Chondrocyte (in vitro differentiated cells): Measurements from ENCODE around the gene MLLT1. TPM values are rescaled to one million over a fixed set of nuclear protein-coding genes. Genes with fewer than 3 reads are reported as not detected.
A peak's percentile ranks its signal among the peaks of the same experiment; 100 is the strongest.

ENCODE experiments used
- DNase-seq: peaks from one replicate; pipeline ENCODE4 v3.0.0; 2021; ENCODE audit warnings: mixed read lengths, low spot score
- H3K27ac Mint-ChIP-seq: one replicate; pipeline ENCODE4 v1.8.0; 2021; ENCODE audit warnings: mild to moderate bottlenecking, moderate library complexity, mixed read lengths; ENCODE audit not compliant: unreplicated experiment
- H3K27me3 Mint-ChIP-seq: 2 replicates; pipeline ENCODE4 v1.8.0; 2021; ENCODE audit warnings: low read depth, mixed read lengths
- H3K36me3 Mint-ChIP-seq: 2 replicates; pipeline ENCODE4 v1.8.0; 2021; ENCODE audit warnings: low read depth, mixed read lengths
- H3K4me1 Mint-ChIP-seq: 2 replicates; pipeline ENCODE4 v1.8.0; 2021; ENCODE audit warnings: low read depth, mild to moderate bottlenecking, mixed read lengths
- H3K4me3 Mint-ChIP-seq: one replicate; pipeline ENCODE4 v1.8.0; 2021; ENCODE audit warnings: mild to moderate bottlenecking, moderate library complexity, mixed read lengths; ENCODE audit not compliant: unreplicated experiment
- H3K9me3 Mint-ChIP-seq: 2 replicates; pipeline ENCODE4 v1.8.0; 2021; ENCODE audit warnings: low read depth, mixed read lengths
- total RNA-seq: library from RNA; stranded (reverse); gene quantifications from 3 replicates; pipeline ENCODE4 v1.2.1, GENCODE V29; 2021
- TF ChIP-seq, protein P1 (sequence below): fragments of 200-600 bp; sonication (generic); IDR thresholded peaks from 2 replicates; pipeline ENCODE4 v1.5.0; 2021; ENCODE audit warnings: antibody characterized with exemption, mild to moderate bottlenecking, moderate library complexity

MLLT1 gene
- total RNA-seq, 1 donor from 2014 or later = 60.9 TPM

DNA sequence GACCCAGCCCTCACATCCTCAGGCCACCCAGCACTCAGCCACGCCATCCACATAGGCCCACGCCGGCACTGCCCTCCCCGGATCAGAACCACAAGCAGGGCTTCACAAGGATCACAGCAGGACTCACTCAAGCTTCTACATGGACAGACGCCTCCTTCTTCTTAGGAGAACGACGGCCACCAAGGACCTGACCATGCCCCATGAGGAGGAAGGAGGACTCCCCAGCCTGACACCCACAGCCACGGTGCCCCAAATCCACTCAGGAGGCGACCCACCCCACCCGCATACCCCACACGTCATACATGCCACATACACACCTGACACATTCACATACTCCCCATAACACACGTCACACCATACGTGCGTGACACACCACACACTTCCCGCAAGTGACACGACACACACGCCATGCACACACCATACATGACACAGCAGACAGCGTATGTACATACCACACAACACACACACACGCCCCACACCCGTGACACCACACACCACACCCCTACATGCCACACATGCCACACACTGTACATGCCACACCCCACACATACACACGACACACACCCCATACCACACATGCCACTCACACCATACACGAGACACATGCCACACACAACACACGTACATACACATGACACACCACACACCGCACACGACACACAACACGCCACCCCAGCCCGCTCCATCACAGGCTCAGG, 50.4 kb downstream of the MLLT1 start:
- H3K9me3 Mint-ChIP-seq = no peaks in the 10 kb centered on the region
- peak overlapping the region; percentile 28 for H3K27ac Mint-ChIP-seq
- TF ChIP-seq, protein P1, sequence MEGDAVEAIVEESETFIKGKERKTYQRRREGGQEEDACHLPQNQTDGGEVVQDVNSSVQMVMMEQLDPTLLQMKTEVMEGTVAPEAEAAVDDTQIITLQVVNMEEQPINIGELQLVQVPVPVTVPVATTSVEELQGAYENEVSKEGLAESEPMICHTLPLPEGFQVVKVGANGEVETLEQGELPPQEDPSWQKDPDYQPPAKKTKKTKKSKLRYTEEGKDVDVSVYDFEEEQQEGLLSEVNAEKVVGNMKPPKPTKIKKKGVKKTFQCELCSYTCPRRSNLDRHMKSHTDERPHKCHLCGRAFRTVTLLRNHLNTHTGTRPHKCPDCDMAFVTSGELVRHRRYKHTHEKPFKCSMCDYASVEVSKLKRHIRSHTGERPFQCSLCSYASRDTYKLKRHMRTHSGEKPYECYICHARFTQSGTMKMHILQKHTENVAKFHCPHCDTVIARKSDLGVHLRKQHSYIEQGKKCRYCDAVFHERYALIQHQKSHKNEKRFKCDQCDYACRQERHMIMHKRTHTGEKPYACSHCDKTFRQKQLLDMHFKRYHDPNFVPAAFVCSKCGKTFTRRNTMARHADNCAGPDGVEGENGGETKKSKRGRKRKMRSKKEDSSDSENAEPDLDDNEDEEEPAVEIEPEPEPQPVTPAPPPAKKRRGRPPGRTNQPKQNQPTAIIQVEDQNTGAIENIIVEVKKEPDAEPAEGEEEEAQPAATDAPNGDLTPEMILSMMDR = no peak
- H3K4me1 Mint-ChIP-seq = peaks cover 28% of the 10 kb centered on the region
- H3K4me3 Mint-ChIP-seq = no peak overlapping the region
- H3K36me3 Mint-ChIP-seq = peaks cover 11% of the 10 kb centered on the region
- H3K27me3 Mint-ChIP-seq = no peaks in the 10 kb centered on the region
- peak; percentile 90 for DNase-seq

DNA sequence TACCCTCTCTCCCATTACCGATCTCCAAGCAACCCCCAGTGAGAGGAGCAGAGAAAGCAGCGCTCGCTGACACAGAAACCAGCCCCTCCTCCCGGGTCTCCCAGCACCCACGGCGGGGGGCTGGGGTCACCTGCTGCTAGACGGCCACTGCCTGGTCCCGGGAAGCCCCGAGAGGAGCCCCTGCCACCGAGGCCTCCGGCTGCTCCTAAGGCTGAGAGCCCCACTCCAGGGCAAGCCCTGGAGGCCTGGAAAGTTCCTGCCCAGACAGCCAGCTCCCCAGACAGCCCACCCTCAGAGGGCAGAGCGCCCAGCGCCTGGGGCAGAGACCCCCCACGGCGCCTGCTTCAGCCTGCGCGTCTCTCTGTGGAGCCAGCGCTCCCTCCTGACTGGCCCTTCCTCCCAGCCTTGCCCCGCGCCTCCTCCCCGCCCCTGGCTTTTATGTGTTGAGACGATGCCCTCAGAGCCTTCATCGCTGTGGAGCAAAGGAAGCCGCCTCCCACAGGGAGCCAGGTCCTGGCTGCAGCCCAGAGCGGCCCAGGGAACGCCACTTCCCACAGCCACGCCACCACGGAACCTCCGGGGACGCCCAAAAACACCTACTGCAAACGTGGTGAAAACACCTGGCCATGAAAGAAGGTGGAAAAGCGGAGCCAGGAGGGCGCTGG, 51.1 kb downstream of the MLLT1 start:
- H3K4me1 Mint-ChIP-seq = peaks cover 22% of the 10 kb centered on the region
- H3K9me3 Mint-ChIP-seq = no peaks in the 10 kb centered on the region
- no peak overlapping the region for H3K27ac Mint-ChIP-seq
- no peak overlapping the region for H3K4me3 Mint-ChIP-seq
- DNase-seq = peak; percentile 83
- H3K36me3 Mint-ChIP-seq = peaks cover 11% of the 10 kb centered on the region
- H3K27me3 Mint-ChIP-seq = no peaks in the 10 kb centered on the region
- TF ChIP-seq, protein P1 = no peak

DNA sequence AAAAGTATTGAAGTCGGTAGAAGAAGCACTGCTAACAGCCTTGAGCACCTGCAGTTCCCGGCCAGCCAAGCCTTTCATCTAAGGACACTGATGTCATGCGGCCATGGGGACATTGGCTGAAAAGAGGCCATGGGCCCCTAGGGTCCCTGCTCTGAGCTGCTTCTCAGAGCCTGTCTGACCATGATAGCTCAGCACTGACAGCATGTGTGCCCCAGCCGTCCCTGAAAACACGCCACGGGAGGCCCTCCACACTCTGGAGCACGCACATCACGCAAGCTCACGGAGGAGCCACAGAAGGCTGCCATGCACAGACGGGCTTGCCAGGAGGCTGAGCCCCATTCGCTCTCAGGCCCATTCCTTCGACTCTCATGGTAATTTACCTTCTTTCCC, 51.8 kb downstream of the MLLT1 start:
- DNase-seq = peak; percentile 85
- no peaks in the 10 kb centered on the region for H3K9me3 Mint-ChIP-seq
- peaks cover 15% of the 10 kb centered on the region for H3K4me1 Mint-ChIP-seq
- H3K27me3 Mint-ChIP-seq = no peaks in the 10 kb centered on the region
- H3K27ac Mint-ChIP-seq = no peak overlapping the region
- H3K36me3 Mint-ChIP-seq = peaks cover 13% of the 10 kb centered on the region
- TF ChIP-seq, protein P1 = no peak
- H3K4me3 Mint-ChIP-seq = no peak overlapping the region

DNA sequence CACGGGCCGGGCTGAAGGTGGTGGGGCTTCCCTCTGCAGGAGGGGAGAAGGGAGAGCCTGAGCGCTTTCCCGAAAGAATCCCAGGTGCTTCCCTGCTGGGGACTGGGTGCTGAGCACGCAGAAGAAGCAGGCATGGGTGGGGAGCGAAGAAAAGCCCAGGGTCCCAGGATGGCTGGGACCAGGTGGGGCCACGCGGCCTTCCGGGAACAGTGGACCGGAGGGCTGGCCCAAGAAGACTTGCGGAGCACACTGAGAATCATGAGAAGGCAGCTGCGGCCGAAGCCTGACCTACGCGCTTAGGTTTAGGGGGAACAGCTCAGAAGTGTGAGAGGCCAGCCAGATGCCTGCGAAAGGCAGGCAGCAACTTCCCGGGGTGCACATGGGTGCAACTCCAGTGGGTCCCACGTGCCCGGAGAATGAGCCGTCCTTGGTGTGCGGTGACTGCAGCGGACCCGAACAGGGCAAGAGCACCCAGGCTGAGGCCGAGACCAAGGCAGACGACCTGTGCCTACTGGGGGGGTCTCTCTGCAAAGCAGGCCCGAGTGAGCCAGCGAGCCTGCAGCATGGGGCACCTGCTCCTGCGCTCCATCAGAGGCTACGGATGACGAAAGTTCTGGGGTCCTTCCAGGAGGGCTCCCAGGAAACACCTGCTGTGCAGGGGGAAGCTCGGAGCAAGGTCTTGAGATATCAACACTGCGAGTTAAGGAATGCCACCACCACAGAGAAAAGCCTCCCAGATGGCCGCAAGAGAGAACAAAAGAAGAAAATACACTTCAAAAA, 52.4 kb downstream of the MLLT1 start:
- no peaks in the 10 kb centered on the region for H3K9me3 Mint-ChIP-seq
- peak; percentile 84 for DNase-seq

More for the DNA sequence above, 52.4 kb downstream of the MLLT1 start:
- no peak overlapping the region for H3K27ac Mint-ChIP-seq
- TF ChIP-seq, protein P1 = no peak
- no peaks in the 10 kb centered on the region for H3K27me3 Mint-ChIP-seq
- H3K4me1 Mint-ChIP-seq = peaks cover 9% of the 10 kb centered on the region
- peaks cover 13% of the 10 kb centered on the region for H3K36me3 Mint-ChIP-seq
- H3K4me3 Mint-ChIP-seq = no peak overlapping the region
